ENCODE measurements around the gene RND3. TPM values are rescaled to one million over a fixed set of nuclear protein-coding genes. Genes with fewer than 3 reads are reported as not detected.

RND3 gene
- total RNA-seq, 1 donor = 0.42 TPM

DNA sequence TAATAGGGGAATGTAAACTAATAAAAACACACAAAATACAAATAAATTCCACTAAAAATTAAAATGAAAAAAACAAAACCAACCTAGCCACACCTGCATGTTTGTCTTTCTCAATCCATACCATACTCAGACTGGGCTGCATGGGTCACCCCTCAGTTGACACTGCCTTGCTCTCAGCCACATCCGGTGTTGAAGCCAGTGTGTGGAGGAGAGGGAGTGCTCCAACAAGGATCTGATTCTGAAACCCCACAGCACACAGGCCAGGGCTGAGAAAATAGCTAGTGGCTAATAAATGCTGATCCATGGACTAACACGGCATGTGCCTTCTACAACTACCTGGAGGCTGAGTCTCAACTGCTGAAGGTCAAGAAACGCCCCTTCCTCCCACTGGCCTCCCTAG, 13.7 kb downstream of the RND3 start:
- no peak overlapping the region for H3K4me3 ChIP-seq (ENCODE audit: low read length)
- no peaks in the 10 kb centered on the region for H3K4me1 ChIP-seq (ENCODE audit: insufficient read depth, low read length)
- no peaks in the 10 kb centered on the region for H3K27me3 ChIP-seq (ENCODE audit: insufficient read depth, low read length)
- H3K9me3 ChIP-seq (ENCODE audit: low read depth, low read length) = no peaks in the 10 kb centered on the region

DNA sequence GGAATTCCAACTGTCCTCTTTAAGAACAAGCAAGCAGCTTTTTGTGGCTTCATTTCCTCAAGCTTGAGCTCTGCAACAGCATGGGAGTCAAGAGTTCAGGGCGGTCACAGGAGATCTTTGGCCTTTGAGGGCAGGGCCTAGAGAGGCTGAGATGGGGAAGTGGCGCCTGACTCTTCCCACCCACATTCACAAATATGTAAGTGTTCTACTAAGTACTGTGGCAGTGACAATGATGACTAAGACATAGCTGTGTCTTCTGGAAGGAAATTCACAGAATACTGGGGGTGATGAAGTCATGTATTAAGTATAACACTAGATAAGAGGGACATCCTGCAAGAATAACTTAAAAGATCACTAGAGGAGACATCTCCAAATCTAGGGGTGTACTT, 15.0 kb downstream of the RND3 start:
- Histone ChIP-seq H3K4me1 (ENCODE audit: insufficient read depth, low read length) (no peaks in the 10 kb centered on the region), H3K4me3 (ENCODE audit: low read length) (no peak overlapping the region), H3K27me3 (ENCODE audit: insufficient read depth, low read length) (no peaks in the 10 kb centered on the region), H3K9me3 (ENCODE audit: low read depth, low read length) (no peaks in the 10 kb centered on the region)

- Histone ChIP-seq H3K4me1 (ENCODE audit: insufficient read depth, low read length) (no peaks in the 10 kb centered on the region), H3K4me3 (ENCODE audit: low read length) (no peak overlapping the region), H3K9me3 (ENCODE audit: low read depth, low read length) (no peaks in the 10 kb centered on the region), H3K27me3 (ENCODE audit: insufficient read depth, low read length) (no peaks in the 10 kb centered on the region)
Measured at GRCh38 chr2:150471813-150472510, 15.5 kb downstream of the RND3 start.

GRCh38 chr2:150470435-150470834, 17.0 kb downstream of the RND3 start:
- H3K4me1 ChIP-seq (ENCODE audit: insufficient read depth, low read length) = no peaks in the 10 kb centered on the region
- no peak overlapping the region for H3K4me3 ChIP-seq (ENCODE audit: low read length)
- no peaks in the 10 kb centered on the region for H3K9me3 ChIP-seq (ENCODE audit: low read depth, low read length)
- H3K27me3 ChIP-seq (ENCODE audit: insufficient read depth, low read length) = no peaks in the 10 kb centered on the region

DNA sequence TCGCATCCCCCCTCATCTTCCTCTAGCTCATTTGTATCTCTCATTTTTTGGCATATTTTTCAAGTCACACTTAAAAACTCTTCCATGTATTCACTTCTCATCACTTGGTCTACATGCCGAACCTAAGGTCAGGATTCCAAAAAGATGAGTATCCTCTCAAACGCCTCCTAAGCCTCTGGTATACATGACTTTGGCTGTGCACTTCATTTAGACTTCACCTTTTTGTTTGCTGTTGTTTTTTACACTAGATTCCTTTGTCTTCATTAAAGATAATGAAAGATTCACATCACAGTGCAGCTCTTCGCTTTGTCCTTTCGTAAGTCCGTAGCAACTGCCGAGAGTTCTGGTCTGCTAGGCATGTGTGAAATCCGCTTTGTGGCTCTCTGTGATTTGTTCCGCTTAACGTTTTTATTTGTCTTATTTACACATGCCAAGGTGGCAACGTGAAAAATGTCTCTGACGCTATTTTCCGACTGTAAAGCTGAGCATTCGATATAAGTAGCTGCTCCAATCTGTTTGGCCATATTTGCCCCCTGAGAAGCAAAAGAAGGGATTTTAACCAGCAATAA, 17.7 kb downstream of the RND3 start:
- Histone ChIP-seq H3K9me3 (ENCODE audit: low read depth, low read length) (no peaks in the 10 kb centered on the region), H3K4me1 (ENCODE audit: insufficient read depth, low read length) (no peaks in the 10 kb centered on the region), H3K4me3 (ENCODE audit: low read length) (no peak overlapping the region)

GRCh38 chr2:150468350-150468960, 19.0 kb downstream of the RND3 start:
- H3K27me3 ChIP-seq (ENCODE audit: insufficient read depth, low read length) = no peaks in the 10 kb centered on the region
- H3K4me1 ChIP-seq (ENCODE audit: insufficient read depth, low read length) = no peaks in the 10 kb centered on the region

More for the DNA sequence above, 17.7 kb downstream of the RND3 start:
- H3K27me3 ChIP-seq (ENCODE audit: insufficient read depth, low read length) = no peaks in the 10 kb centered on the region

GRCh38 chr2:150467621-150467963, 19.9 kb downstream of the RND3 start:
- Histone ChIP-seq H3K4me3 (ENCODE audit: low read length) (no peak overlapping the region), H3K27me3 (ENCODE audit: insufficient read depth, low read length) (no peaks in the 10 kb centered on the region), H3K4me1 (ENCODE audit: insufficient read depth, low read length) (no peaks in the 10 kb centered on the region), H3K9me3 (ENCODE audit: low read depth, low read length) (no peaks in the 10 kb centered on the region)

More at GRCh38 chr2:150468350-150468960, 19.0 kb downstream of the RND3 start:
- no peak overlapping the region for H3K4me3 ChIP-seq (ENCODE audit: low read length)
- no peaks in the 10 kb centered on the region for H3K9me3 ChIP-seq (ENCODE audit: low read depth, low read length)

- H3K4me3 ChIP-seq (ENCODE audit: low read length) = no peak overlapping the region
- H3K27me3 ChIP-seq (ENCODE audit: insufficient read depth, low read length) = no peaks in the 10 kb centered on the region
- no peaks in the 10 kb centered on the region for H3K4me1 ChIP-seq (ENCODE audit: insufficient read depth, low read length)
- H3K9me3 ChIP-seq (ENCODE audit: low read depth, low read length) = no peaks in the 10 kb centered on the region
Measured at GRCh38 chr2:150466741-150467620, 20.5 kb downstream of the RND3 start.

DNA sequence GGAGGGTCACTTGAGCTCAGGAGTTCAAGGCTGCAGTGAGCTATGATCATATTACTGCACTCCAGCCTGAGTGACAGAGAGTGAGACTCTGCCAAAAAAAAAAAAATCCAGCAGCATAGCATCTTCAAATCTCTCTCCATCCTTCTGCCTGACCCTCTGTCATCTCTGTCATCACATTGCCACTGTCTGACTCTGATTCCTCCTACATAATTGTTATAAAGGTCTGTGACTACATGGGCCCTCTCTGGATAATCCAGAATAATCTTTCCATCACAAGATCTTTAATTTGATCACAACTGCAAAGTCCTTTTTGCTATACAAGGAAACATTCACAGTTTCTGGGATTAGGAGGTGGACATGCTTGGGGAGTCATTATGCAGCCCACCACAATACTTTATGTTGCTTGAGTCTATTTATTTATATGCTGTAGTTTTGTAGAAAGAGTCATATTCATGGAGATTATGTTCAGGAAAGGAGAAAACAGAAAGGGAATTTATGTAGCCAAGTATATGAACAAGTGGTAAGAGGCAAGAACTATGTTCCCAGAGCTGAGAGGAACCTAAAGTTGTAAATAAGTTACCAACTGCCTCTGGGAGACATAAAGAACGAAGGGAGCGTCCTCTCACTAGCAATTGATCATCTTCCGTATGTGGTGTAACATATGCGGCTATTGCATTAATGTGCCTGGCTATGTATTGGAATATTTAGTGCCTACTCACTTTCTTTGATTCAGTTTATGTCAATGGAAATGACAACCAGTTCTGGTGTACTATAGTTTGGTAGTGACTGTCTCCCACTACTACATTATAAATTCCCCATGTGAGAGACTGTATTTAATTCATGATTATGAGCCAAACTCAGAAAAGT, 21.5 kb downstream of the RND3 start:
- H3K9me3 ChIP-seq (ENCODE audit: low read depth, low read length) = no peaks in the 10 kb centered on the region
- H3K4me3 ChIP-seq (ENCODE audit: low read length) = no peak overlapping the region
- no peaks in the 10 kb centered on the region for H3K4me1 ChIP-seq (ENCODE audit: insufficient read depth, low read length)
- H3K27me3 ChIP-seq (ENCODE audit: insufficient read depth, low read length) = no peaks in the 10 kb centered on the region

- Histone ChIP-seq H3K4me3 (ENCODE audit: low read length) (no peak overlapping the region), H3K27me3 (ENCODE audit: insufficient read depth, low read length) (no peaks in the 10 kb centered on the region), H3K4me1 (ENCODE audit: insufficient read depth, low read length) (no peaks in the 10 kb centered on the region), H3K9me3 (ENCODE audit: low read depth, low read length) (no peaks in the 10 kb centered on the region)
Measured at GRCh38 chr2:150464986-150465385, 22.5 kb downstream of the RND3 start.

- H3K9me3 ChIP-seq (ENCODE audit: low read depth, low read length) = no peaks in the 10 kb centered on the region
- no peaks in the 10 kb centered on the region for H3K27me3 ChIP-seq (ENCODE audit: insufficient read depth, low read length)
- no peaks in the 10 kb centered on the region for H3K4me1 ChIP-seq (ENCODE audit: insufficient read depth, low read length)
- H3K4me3 ChIP-seq (ENCODE audit: low read length) = no peak overlapping the region
Measured at GRCh38 chr2:150464270-150464669, 23.2 kb downstream of the RND3 start.

DNA sequence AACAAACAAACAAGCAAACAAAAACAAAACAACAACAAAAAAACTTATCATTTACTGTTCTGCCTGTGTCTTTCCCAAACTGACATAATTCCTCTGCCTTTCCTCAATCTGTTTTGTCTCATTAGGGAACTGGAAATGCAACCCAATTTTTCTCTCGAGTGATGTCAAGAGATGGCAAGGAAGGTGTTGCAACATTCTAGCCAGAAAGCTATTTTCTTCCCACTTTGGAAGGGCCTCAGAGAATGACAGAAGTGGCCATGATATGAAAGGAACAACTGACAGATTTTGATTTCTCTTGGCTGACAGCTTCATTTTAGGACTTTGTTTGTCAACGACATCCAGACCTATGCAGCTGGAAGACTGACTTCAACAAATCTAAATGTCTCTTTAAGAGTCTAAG, 24.7 kb downstream of the RND3 start:
- no peaks in the 10 kb centered on the region for H3K9me3 ChIP-seq (ENCODE audit: low read depth, low read length)
- H3K27me3 ChIP-seq (ENCODE audit: insufficient read depth, low read length) = no peaks in the 10 kb centered on the region
- no peaks in the 10 kb centered on the region for H3K4me1 ChIP-seq (ENCODE audit: insufficient read depth, low read length)
- H3K4me3 ChIP-seq (ENCODE audit: low read length) = no peak overlapping the region

GRCh38 chr2:150459281-150459680, 28.2 kb downstream of the RND3 start:
- Histone ChIP-seq H3K9me3 (ENCODE audit: low read depth, low read length) (no peaks in the 10 kb centered on the region), H3K27me3 (ENCODE audit: insufficient read depth, low read length) (no peaks in the 10 kb centered on the region), H3K4me1 (ENCODE audit: insufficient read depth, low read length) (no peaks in the 10 kb centered on the region), H3K4me3 (ENCODE audit: low read length) (no peak overlapping the region)

DNA sequence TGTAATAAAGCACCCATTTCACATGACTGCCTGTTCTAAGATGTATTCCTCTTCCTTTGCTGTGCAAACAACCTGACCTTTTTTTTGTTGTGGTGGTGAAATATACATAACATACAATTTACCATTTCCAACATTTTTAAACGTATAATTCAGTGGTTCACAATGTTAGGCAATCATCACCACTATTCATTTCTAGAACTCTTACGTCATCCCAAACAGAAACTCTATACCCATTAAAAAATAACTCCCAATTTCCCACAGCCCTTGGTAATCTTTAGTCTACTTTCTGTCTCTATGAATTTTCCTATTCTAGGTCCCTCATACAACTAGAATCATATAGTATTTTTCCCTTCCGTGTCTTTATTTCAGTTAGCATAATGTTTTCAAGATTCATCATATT, 36.7 kb downstream of the RND3 start:
- Histone ChIP-seq H3K4me3 (ENCODE audit: low read length) (no peak overlapping the region), H3K4me1 (ENCODE audit: insufficient read depth, low read length) (no peaks in the 10 kb centered on the region), H3K9me3 (ENCODE audit: low read depth, low read length) (no peaks in the 10 kb centered on the region), H3K27me3 (ENCODE audit: insufficient read depth, low read length) (no peaks in the 10 kb centered on the region)

Measured in mononuclear cell (primary cell).